K562 (cell line): ENCODE data around the gene SEC14L2. TPM values are rescaled to one million over a fixed set of nuclear protein-coding genes. Genes with fewer than 3 reads are reported as not detected.

Experiments used
- ATAC-seq: fragments of 200-7000 bp; cut with Tn5 transposase; 3 replicates; pipeline ENCODE4 v1.9.1; 2020; ENCODE audit warnings: moderate library complexity
- BruUV-seq: library from RNA; stranded (reverse); fragments of 400-500 nt; replicated peaks from 2 replicates; lab custom pipeline; 2021; lab: Mats Ljungman, UMichigan
- CTCF ChIA-PET: fragments of 300-600 bp; formaldehyde crosslinking; extraction: SDS; loops from one replicate; lab custom pipeline; 2021; ENCODE audit warnings: low intra/inter-chr PET ratio; lab: Yijun Ruan, JAX
- POLR2A ChIA-PET: fragments of 300-600, 350-650 bp; sonication (Branson Sonifier 250); formaldehyde crosslinking; extraction: SDS; loops from one replicate; lab custom pipeline; 2021; ENCODE audit warnings: antibody characterized with exemption, inconsistent platforms; lab: Yijun Ruan, JAX
- DNase-seq, 4 experiments: peaks; one replicate each; pipeline versions ENCODE4 v3.0.0 to v3.0.0-alpha.2; 2011 to 2018; ENCODE audit warnings: low spot score in 3 of 4, mixed read lengths in 3 of 4; ENCODE audit errors: extremely low read depth in 1 of 4
- FAIRE-seq: peaks from 2 replicates; lab custom pipeline; 2011; peaks lifted over from hg19 to GRCh38; lab: Jason Lieb, UNC
- H2AFZ ChIP-seq: 2 replicates; pipeline ENCODE4 v1.6.0; 2011; ENCODE audit warnings: low read depth, low read length, control low read depth, inconsistent platforms
- H3K27ac ChIP-seq: fragments of 200-600 bp; 3 replicates; pipeline ENCODE4 v1.8.0; 2011; ENCODE audit warnings: low read depth, mild to moderate bottlenecking, control low read depth, inconsistent platforms, low read length, moderate library complexity, mixed read lengths; ENCODE audit errors: extremely low read depth
- H3K27me3 ChIP-seq, 2 experiments: fragments of 300-600 bp in 1 of 2; 2 replicates in 1 of 2; 3 replicates in 1 of 2; pipeline versions ENCODE4 v1.6.0 to v1.8.0; 2011; ENCODE audit warnings: inconsistent platforms in 2 of 2, low read length in 2 of 2, mild to moderate bottlenecking in 1 of 2, mixed read lengths in 1 of 2, moderate library complexity in 1 of 2; ENCODE audit not compliant: control insufficient read depth in 2 of 2, insufficient read depth in 2 of 2
- H3K36me3 ChIP-seq: fragments of 300-600 bp; 3 replicates; pipeline ENCODE4 v1.8.0; 2011; ENCODE audit warnings: mild to moderate bottlenecking, low read length, inconsistent platforms; ENCODE audit not compliant: control insufficient read depth, insufficient read depth
- H3K4me1 ChIP-seq, 2 experiments: fragments of 200-600 bp in 1 of 2; replicated peaks in 1 of 2; 2 replicates in 1 of 2; 3 replicates in 1 of 2; pipeline versions ENCODE4 v1.5.1 to v1.8.0; 2011; ENCODE audit warnings: inconsistent platforms in 2 of 2, low read length in 2 of 2, mild to moderate bottlenecking in 1 of 2, mixed read lengths in 1 of 2, moderate library complexity in 1 of 2; ENCODE audit not compliant: control insufficient read depth in 2 of 2, insufficient read depth in 2 of 2
- H3K4me2 ChIP-seq: 2 replicates; pipeline ENCODE4 v1.6.1; 2011; ENCODE audit warnings: low read length, control low read depth, inconsistent platforms, mixed read lengths; ENCODE audit not compliant: insufficient read depth
- H3K4me3 ChIP-seq: fragments of 200-600 bp; sonication (generic), shearing (Covaris generic); 2 replicates; pipeline ENCODE4 v1.5.1; 2016; ENCODE audit warnings: control low read depth, inconsistent platforms
- H3K79me2 ChIP-seq: fragments of 200-600 bp; 3 replicates; pipeline ENCODE4 v1.8.0; 2011; ENCODE audit warnings: low read length, inconsistent platforms; ENCODE audit not compliant: control insufficient read depth, insufficient read depth
- H3K9ac ChIP-seq, 2 experiments: 2 replicates each; pipeline versions ENCODE4 v1.6.0 to v1.6.1; 2011; ENCODE audit warnings: low read depth in 2 of 2, low read length in 2 of 2, control low read depth in 1 of 2, inconsistent platforms in 1 of 2, mild to moderate bottlenecking in 1 of 2, mixed read lengths in 1 of 2; ENCODE audit not compliant: insufficient read depth in 1 of 2
- H3K9me1 ChIP-seq: one replicate; pipeline ENCODE4 v1.6.0; 2011; ENCODE audit warnings: inconsistent platforms, mild to moderate bottlenecking, low read length, moderate library complexity; ENCODE audit not compliant: control insufficient read depth, insufficient read depth
- H3K9me3 ChIP-seq: replicated peaks from 2 replicates; pipeline ENCODE4 v1.5.1; 2011; ENCODE audit warnings: low read depth, low read length, inconsistent platforms; ENCODE audit not compliant: control insufficient read depth, insufficient read depth
- H4K20me1 ChIP-seq: replicated peaks from 2 replicates; pipeline ENCODE4 v1.6.1; 2011; ENCODE audit warnings: low read length, inconsistent platforms, mixed read lengths; ENCODE audit not compliant: control insufficient read depth, insufficient read depth
- CBFA2T3 ChIP-seq: fragments of 450-650 bp; IDR thresholded peaks from 2 replicates; pipeline ENCODE4 v1.6.1; 2017
- EGR1 ChIP-seq: fragments of 450-650 bp; conservative IDR thresholded peaks from 2 replicates; pipeline ENCODE4 v1.6.1; 2017; ENCODE audit warnings: mild to moderate bottlenecking
- MTA1 ChIP-seq: fragments of 450-650 bp; IDR thresholded peaks from 2 replicates; pipeline ENCODE4 v1.6.1; 2017; ENCODE audit warnings: borderline replicate concordance
- MTA3 ChIP-seq: fragments of 450-650 bp; formaldehyde crosslinking; IDR thresholded peaks from 2 replicates; pipeline ENCODE4 v1.6.1; 2017; ENCODE audit warnings: mild to moderate bottlenecking, borderline replicate concordance
- SP2 ChIP-seq: IDR thresholded peaks from 2 replicates; pipeline ENCODE4 v1.6.1; 2011; ENCODE audit warnings: mild to moderate bottlenecking, low read depth, low read length, moderate library complexity; ENCODE audit not compliant: poor library complexity, severe bottlenecking; ENCODE audit errors: extremely low read depth
- TAL1 ChIP-seq: fragments of 450-650 bp; IDR thresholded peaks from 2 replicates; pipeline ENCODE4 v1.6.1; 2016; ENCODE audit warnings: mild to moderate bottlenecking
- ZBTB11 ChIP-seq, 3 experiments: fragments of 200-800 bp in 1 of 3; fragments of 250-450 bp in 1 of 3; fragments of 450-650 bp in 1 of 3; sonication (Bioruptor Pico) in 1 of 3; sonication (Bioruptor generic) in 1 of 3; formaldehyde crosslinking in 1 of 3; IDR thresholded peaks; 2 replicates each; pipeline versions ENCODE4 v1.6.1 to v1.8.0; 2016 to 2022; ENCODE audit warnings: mild to moderate bottlenecking in 2 of 3, missing genetic modification characterization in 2 of 3, missing compliant biosample characterization in 1 of 3, moderate library complexity in 1 of 3
- ZBTB43 ChIP-seq: sonication (generic); formaldehyde crosslinking; IDR thresholded peaks from 2 replicates; pipeline ENCODE4 v1.8.0; 2023; ENCODE audit warnings: mild to moderate bottlenecking, missing genetic modification reagents
- ZNF584 ChIP-seq: fragments of 200-800 bp; sonication (Bioruptor generic); IDR thresholded peaks from 2 replicates; pipeline ENCODE4 v1.6.1; 2016; ENCODE audit warnings: low read depth, mild to moderate bottlenecking, missing genetic modification characterization, missing compliant biosample characterization
- ZNF592 ChIP-seq: fragments of 450-650 bp; IDR thresholded peaks from 2 replicates; pipeline ENCODE4 v1.6.1; 2017; ENCODE audit warnings: antibody characterized with exemption, mild to moderate bottlenecking
- whole genome bisulfite sequencing: fragments of 100-300 bp; shearing (Covaris generic); methylation state at CpG from one replicate; pipeline ENCODE4 v1.1.6; 2016; ENCODE audit warnings: low coverage, mixed read lengths; ENCODE audit not compliant: insufficient coverage; ENCODE audit errors: missing lambda C conversion rate; 5-methylcytosine and 5-hydroxymethylcytosine counted together
- in situ Hi-C: fragments of 300-500 bp; cut with MboI; formaldehyde crosslinking; loops from 4 replicates; pipeline ENCODE4 v1.15.0; 2018; ENCODE audit warnings: inconsistent platforms, mixed read lengths
- intact Hi-C: fragments of 100-400 bp; cut with micrococcal nuclease; formaldehyde crosslinking; loops from 2 replicates; pipeline ENCODE4 v1.14.2; 2022
- polyA plus RNA-seq, 8 experiments: library from polyadenylated mRNA; depleted of rRNA in 4 of 8; stranded (reverse) in 5 of 8; unstranded in 3 of 8; fragments of >200 nt; fragmentation: Nextera tagmentation in 2 of 8; fragmentation: Illumina TruSeq in 1 of 8; extraction: Ambion mirVana in 2 of 8; extraction: Trizol in 1 of 8; gene quantifications; 2 replicates each; pipeline versions ENCODE4 v1.2.1 to v1.2.3, GENCODE V29; 2011 to 2014; ENCODE audit warnings: inconsistent platforms in 1 of 8, missing spikeins in 1 of 8
- total RNA-seq, 7 experiments: library from RNA; depleted of rRNA in 6 of 7; stranded (reverse); fragments of >200 nt in 6 of 7; fragmentation: Illumina TruSeq in 2 of 7; extraction: Trizol in 2 of 7; gene quantifications; 2 replicates each; pipeline versions ENCODE4 v1.2.1 to v1.2.3, GENCODE V29; 2011 to 2021; ENCODE audit warnings: low replicate concordance in 1 of 7

The SEC14L2 gene
- total and polyA plus RNA-seq, 9 of the 15 experiments (the other 6 are each of a cell fraction or from before 2014, with no cell fraction given) = 0.03 to 0.17 (median 0.10) TPM

DNA sequence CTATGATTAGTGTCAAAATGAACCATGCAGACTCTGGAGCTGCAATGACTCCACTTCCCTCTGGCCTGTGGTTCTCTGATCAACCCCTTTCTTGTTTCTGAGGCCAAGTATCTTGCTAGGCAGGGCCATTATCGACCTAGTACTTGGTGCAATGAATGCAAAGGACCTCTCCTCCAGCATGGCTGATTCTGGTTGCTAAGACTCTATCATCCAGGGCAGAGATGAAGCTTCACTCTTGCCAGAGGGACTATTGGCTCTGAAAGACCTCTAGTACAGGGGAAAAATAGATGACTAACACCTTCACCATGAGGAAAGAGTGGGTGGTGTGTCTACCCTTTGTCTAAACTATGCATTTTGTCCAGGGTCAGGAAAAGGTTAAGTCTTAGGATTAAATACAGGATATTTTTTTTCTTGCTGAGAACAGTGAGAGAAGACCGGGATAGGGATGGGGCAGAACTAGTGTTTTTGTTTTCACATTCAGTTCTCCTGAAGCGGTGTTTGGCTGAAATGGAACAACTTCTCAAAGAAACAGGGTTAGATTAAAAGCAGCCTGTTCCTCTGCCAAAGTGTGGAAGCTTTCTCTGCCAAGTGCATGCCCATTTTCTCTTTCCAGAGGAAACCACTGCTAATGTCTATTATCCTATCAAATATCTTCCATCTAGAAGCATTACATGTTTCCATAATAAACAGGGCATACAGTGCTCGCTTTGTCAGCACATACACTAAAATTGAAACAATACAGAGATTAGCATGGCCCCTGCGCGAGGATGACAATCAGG lies 23.7 kb downstream of the SEC14L2 start:
- ATAC-seq = no peak
- in situ Hi-C loops = no loop called here
- H3K4me3 ChIP-seq = peak overlapping the region; percentile 59; the same call in 1 of the 2 replicates
- H3K36me3 ChIP-seq = peaks cover 29% of the 10 kb centered on the region
- H3K9me1 ChIP-seq = no peaks in the 10 kb centered on the region
- H3K4me1 ChIP-seq = peaks cover 30 to 37% of the 10 kb centered on the region in 2 experiments
- ChIA-PET POLR2A (interaction anchor here (0.9 to 1.4 kb wide), 2 partner anchors 10 kb away, joined by 3 to 4 read pairs; no protein-coding TSS in a partner anchor), CTCF (no interaction called here)
- H2AFZ ChIP-seq = no peak overlapping the region
- H3K79me2 ChIP-seq = peaks cover 48% of the 10 kb centered on the region
- WGBS = 14% methylated on average over 6 of the region's 6 CpGs
- no peaks in the 10 kb centered on the region for H3K9me3 ChIP-seq
- no peaks in the 10 kb centered on the region for H3K27me3 ChIP-seq
- peak overlapping the region; percentile 6 to 94; a peak in 3 of 4 replicates for H3K9ac ChIP-seq
- no peaks in the 10 kb centered on the region for H4K20me1 ChIP-seq
- no TSS peak for BruUV-seq
- peak overlapping the region; percentile 94 for H3K4me2 ChIP-seq
- intact Hi-C loops = no loop called here
- peak overlapping the region; percentile 94 for H3K27ac ChIP-seq
- peak in 2 of 4 experiments; percentile 32 to 59 for DNase-seq
- FAIRE-seq = peak; percentile 48
- TF ChIP-seq ZBTB11 (CRISPR knock-in tag; IDR thresholded peaks at IDR 0.05) (0 out of 6 replicates have a peak, but pooled peaks of 1 of the 3 experiments have one; percentile 3), ZNF592 (0 out of 2 replicates have a peak, but pooled peaks have one; percentile 33), CBFA2T3 (peak; percentile 73), TAL1 (peak; percentile 14; the same call in 1 of the 2 replicates), MTA3 (no peak), ZNF584 (CRISPR knock-in tag) (no peak), SP2 (no peak), EGR1 (peak; percentile 80), ZBTB43 (CRISPR knock-in tag) (no peak), MTA1 (no peak)
